PC-3 (cell line): ENCODE results near the gene HPCA. TPM values are rescaled to one million over a fixed set of nuclear protein-coding genes. Genes with fewer than 3 reads are reported as not detected.
A peak's percentile ranks its signal among the peaks of the same experiment; 100 is the strongest.

Source experiments
- ATAC-seq: fragments of 200-7000 bp; cut with Tn5 transposase; 2 replicates; pipeline ENCODE4 v1.9.1; 2020; ENCODE audit warnings: mild to moderate bottlenecking, moderate library complexity
- BruUV-seq: library from RNA; stranded (reverse); fragments of 400-500 nt; replicated peaks from 2 replicates; lab custom pipeline; 2021; lab: Mats Ljungman, UMichigan
- CTCF ChIA-PET: fragments of 300-600 bp; sonication (Branson Sonifier 250); formaldehyde crosslinking; loops from one replicate; lab custom pipeline; 2022; ENCODE audit warnings: antibody characterized with exemption; lab: Charles Lee
- POLR2A ChIA-PET: fragments of 300-600 bp; sonication (Branson Sonifier 250); formaldehyde crosslinking; loops from one replicate; lab custom pipeline; 2022; ENCODE audit warnings: antibody characterized with exemption; ENCODE audit not compliant: unreplicated experiment; lab: Charles Lee
- DNase-seq: peaks from one replicate; pipeline ENCODE4 v3.0.0-alpha.2; 2015
- H2AFZ ChIP-seq: fragments of 300-600 bp; sonication (generic); 2 replicates; pipeline ENCODE4 v1.6.0; 2016; ENCODE audit warnings: antibody characterized with exemption, low read length
- H3F3A ChIP-seq: fragments of 300-600 bp; sonication (generic); one replicate; pipeline ENCODE4 v1.6.0; 2017; ENCODE audit warnings: antibody characterized with exemption, low read length, control low read depth, mild to moderate bottlenecking; ENCODE audit not compliant: unreplicated experiment
- H3K27ac ChIP-seq: fragments of 300-600 bp; sonication (generic); 2 replicates; pipeline ENCODE4 v1.5.1; 2016; ENCODE audit warnings: mild to moderate bottlenecking, low read length
- H3K27me3 ChIP-seq: fragments of 300-600 bp; sonication (generic); 2 replicates; pipeline ENCODE4 v1.6.1; 2016; ENCODE audit warnings: low read length, mixed read lengths
- H3K36me3 ChIP-seq: fragments of 300-600 bp; sonication (generic); 2 replicates; pipeline ENCODE4 v1.6.1; 2016; ENCODE audit warnings: low read depth, mixed run types, low read length, mixed read lengths
- H3K4me1 ChIP-seq: fragments of 300-600 bp; sonication (generic); 2 replicates; pipeline ENCODE4 v1.5.1; 2016; ENCODE audit warnings: low read length; ENCODE audit not compliant: insufficient read depth
- H3K4me2 ChIP-seq: fragments of 300-600 bp; sonication (generic); 2 replicates; pipeline ENCODE4 v1.6.0; 2016; ENCODE audit warnings: low read length
- H3K4me3 ChIP-seq: fragments of 300-600 bp; sonication (generic); 2 replicates; pipeline ENCODE4 v1.5.1; 2016; ENCODE audit warnings: mild to moderate bottlenecking, low read length, mixed read lengths
- H3K79me2 ChIP-seq: fragments of 300-600 bp; sonication (generic); 2 replicates; pipeline ENCODE4 v1.6.1; 2017; ENCODE audit warnings: low read length, mixed read lengths
- H3K9ac ChIP-seq: fragments of 300-600 bp; sonication (generic); 2 replicates; pipeline ENCODE4 v1.6.0; 2016; ENCODE audit warnings: mild to moderate bottlenecking, low read length
- H3K9me2 ChIP-seq: fragments of 300-600 bp; sonication (generic); replicated peaks from 2 replicates; pipeline ENCODE4 v1.6.1; 2016; ENCODE audit warnings: mixed run types, low read length, mixed read lengths
- H3K9me3 ChIP-seq: fragments of 300-600 bp; sonication (generic); 2 replicates; pipeline ENCODE4 v1.6.1; 2016; ENCODE audit warnings: low read length, mixed read lengths
- H4K20me1 ChIP-seq: fragments of 300-600 bp; sonication (generic); 2 replicates; pipeline ENCODE4 v1.6.1; 2016; ENCODE audit warnings: low read length, mixed read lengths
- EZH2 ChIP-seq: fragments of 300-600 bp; sonication (generic); IDR thresholded peaks from one replicate; pipeline ENCODE4 v1.6.1; 2017; ENCODE audit warnings: antibody characterized with exemption, mild to moderate bottlenecking, low read length; ENCODE audit not compliant: unreplicated experiment
- EZH2phosphoT487 ChIP-seq: fragments of 300-600 bp; sonication (generic); IDR thresholded peaks from 2 replicates; pipeline ENCODE4 v1.6.1; 2018; ENCODE audit warnings: mild to moderate bottlenecking, antibody characterized with exemption, low read length, borderline replicate concordance
- intact Hi-C: fragments of 100-400 bp; cut with micrococcal nuclease; formaldehyde crosslinking; loops from 2 replicates; pipeline ENCODE4 v1.9.0; 2023
- total RNA-seq: library from RNA; depleted of rRNA; stranded (reverse); fragments of >200 nt; gene quantifications from 2 replicates; pipeline ENCODE4 v1.2.3, GENCODE V29; 2014
- TF ChIP-seq, protein P1 (sequence below): fragments of 300-600 bp; sonication (generic); conservative IDR thresholded peaks from 2 replicates; pipeline ENCODE4 v1.5.1; 2017; ENCODE audit warnings: antibody characterized with exemption, low read depth, mild to moderate bottlenecking, low read length

HPCA gene
- total RNA-seq, 1 experiment from 2014 or later, result not detected

DNA sequence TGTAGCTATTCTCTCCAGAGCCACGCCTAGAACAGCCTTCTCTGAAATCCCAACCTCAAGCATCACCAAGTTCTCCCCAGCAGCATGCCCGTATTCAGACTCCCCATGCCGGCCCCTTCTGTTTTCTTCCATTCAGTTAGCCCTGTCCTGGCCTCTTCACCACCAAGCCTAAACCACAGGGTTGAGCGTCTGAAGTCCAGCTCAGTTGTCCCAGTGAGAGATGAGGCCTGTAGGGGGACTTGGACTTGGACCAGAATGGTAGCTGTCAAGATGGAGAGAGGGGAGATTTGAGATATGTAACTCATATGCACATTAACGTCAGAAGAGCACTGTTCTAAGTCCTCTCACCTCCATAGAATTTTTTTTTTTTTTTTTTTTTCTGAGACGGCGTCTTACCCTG, 20.4 kb downstream of the HPCA start:
- H3K9me3 ChIP-seq, result no peaks in the 10 kb centered on the region
- no TSS peak for BruUV-seq
- no peaks in the 10 kb centered on the region for H3K79me2 ChIP-seq
- no peaks in the 10 kb centered on the region for H3K4me1 ChIP-seq
- no peaks in the 10 kb centered on the region for H3K9me2 ChIP-seq
- no peak overlapping the region for H3K9ac ChIP-seq
- ChIA-PET CTCF (no interaction called here), POLR2A (no interaction called here)
- H3K36me3 ChIP-seq, result no peaks in the 10 kb centered on the region
- TF ChIP-seq, protein P1, sequence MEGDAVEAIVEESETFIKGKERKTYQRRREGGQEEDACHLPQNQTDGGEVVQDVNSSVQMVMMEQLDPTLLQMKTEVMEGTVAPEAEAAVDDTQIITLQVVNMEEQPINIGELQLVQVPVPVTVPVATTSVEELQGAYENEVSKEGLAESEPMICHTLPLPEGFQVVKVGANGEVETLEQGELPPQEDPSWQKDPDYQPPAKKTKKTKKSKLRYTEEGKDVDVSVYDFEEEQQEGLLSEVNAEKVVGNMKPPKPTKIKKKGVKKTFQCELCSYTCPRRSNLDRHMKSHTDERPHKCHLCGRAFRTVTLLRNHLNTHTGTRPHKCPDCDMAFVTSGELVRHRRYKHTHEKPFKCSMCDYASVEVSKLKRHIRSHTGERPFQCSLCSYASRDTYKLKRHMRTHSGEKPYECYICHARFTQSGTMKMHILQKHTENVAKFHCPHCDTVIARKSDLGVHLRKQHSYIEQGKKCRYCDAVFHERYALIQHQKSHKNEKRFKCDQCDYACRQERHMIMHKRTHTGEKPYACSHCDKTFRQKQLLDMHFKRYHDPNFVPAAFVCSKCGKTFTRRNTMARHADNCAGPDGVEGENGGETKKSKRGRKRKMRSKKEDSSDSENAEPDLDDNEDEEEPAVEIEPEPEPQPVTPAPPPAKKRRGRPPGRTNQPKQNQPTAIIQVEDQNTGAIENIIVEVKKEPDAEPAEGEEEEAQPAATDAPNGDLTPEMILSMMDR, result no peak
- no peak for TF ChIP-seq EZH2phosphoT487
- no peak for TF ChIP-seq EZH2
- no peak overlapping the region for H3K27ac ChIP-seq
- no peak for DNase-seq
- H3K4me3 ChIP-seq, result no peak overlapping the region
- H3K27me3 ChIP-seq, result no peaks in the 10 kb centered on the region
- intact Hi-C loops, result no loop called here
- H3K4me2 ChIP-seq, result no peak overlapping the region
- no peaks in the 10 kb centered on the region for H3F3A ChIP-seq
- H4K20me1 ChIP-seq, result no peaks in the 10 kb centered on the region
- no peak overlapping the region for H2AFZ ChIP-seq
- ATAC-seq, result no peak

DNA sequence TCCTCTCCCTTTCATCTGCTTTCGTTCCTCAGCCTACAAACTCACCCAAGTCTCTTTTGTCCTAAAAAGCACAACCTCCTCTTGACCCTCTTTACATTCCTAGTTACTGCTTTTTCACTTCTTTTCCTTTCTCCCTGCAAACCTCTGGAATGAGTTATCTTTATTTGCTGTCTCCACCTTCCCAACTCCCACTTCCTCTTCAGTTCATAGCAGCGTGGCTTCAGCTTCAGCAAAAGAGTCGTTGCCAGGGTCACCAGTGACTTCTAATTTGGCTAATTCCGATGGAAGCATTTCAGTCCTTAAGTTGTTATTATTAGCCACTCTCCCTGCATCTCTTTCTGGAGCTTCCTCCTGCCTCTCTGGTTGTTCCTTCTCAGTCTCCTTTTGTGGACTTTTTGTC, 21.1 kb downstream of the HPCA start:
- ChIA-PET CTCF (no interaction called here), POLR2A (no interaction called here)
- Histone ChIP-seq H3K4me2 (no peak overlapping the region), H2AFZ (peak overlapping the region; percentile 48; the same call in 1 of the 2 replicates), H3K9ac (no peak overlapping the region), H3K4me1 (no peaks in the 10 kb centered on the region), H3F3A (no peaks in the 10 kb centered on the region), H3K9me2 (no peaks in the 10 kb centered on the region), H3K27ac (no peak overlapping the region), H3K27me3 (no peaks in the 10 kb centered on the region), H3K9me3 (no peaks in the 10 kb centered on the region), H4K20me1 (no peaks in the 10 kb centered on the region), H3K36me3 (no peaks in the 10 kb centered on the region), H3K4me3 (no peak overlapping the region), H3K79me2 (no peaks in the 10 kb centered on the region)
- intact Hi-C loops, result no loop called here
- DNase-seq, result no peak
- peak; percentile 37; the same call in 1 of the 2 replicates for ATAC-seq
- TF ChIP-seq, protein P1, result no peak
- TF ChIP-seq EZH2 (no peak), EZH2phosphoT487 (no peak)
- BruUV-seq, result no TSS peak

GRCh38 chr1:32910319-32910718, 24.0 kb downstream of the HPCA start:
- no TSS peak for BruUV-seq
- Histone ChIP-seq H4K20me1 (no peaks in the 10 kb centered on the region), H3K27ac (no peak overlapping the region), H3K27me3 (no peaks in the 10 kb centered on the region), H2AFZ (no peak overlapping the region), H3K9me3 (no peaks in the 10 kb centered on the region), H3F3A (no peaks in the 10 kb centered on the region), H3K9ac (no peak overlapping the region), H3K4me2 (no peak overlapping the region), H3K4me3 (no peak overlapping the region), H3K79me2 (no peaks in the 10 kb centered on the region), H3K9me2 (no peaks in the 10 kb centered on the region), H3K36me3 (no peaks in the 10 kb centered on the region), H3K4me1 (no peaks in the 10 kb centered on the region)
- POLR2A ChIA-PET, result no interaction called here
- intact Hi-C loops, result no loop called here
- CTCF ChIA-PET, result no interaction called here
- TF ChIP-seq, protein P1, result no peak
- TF ChIP-seq EZH2, result no peak
- no peak for TF ChIP-seq EZH2phosphoT487
- no peak for DNase-seq
- ATAC-seq, result no peak
